Measurements from ENCODE around the gene CTNNAL1. TPM values are rescaled to one million over a fixed set of nuclear protein-coding genes. Genes with fewer than 3 reads are reported as not detected.

Gene CTNNAL1
- total RNA-seq, 1 donor from 2014 or later: 93.3 TPM

DNA sequence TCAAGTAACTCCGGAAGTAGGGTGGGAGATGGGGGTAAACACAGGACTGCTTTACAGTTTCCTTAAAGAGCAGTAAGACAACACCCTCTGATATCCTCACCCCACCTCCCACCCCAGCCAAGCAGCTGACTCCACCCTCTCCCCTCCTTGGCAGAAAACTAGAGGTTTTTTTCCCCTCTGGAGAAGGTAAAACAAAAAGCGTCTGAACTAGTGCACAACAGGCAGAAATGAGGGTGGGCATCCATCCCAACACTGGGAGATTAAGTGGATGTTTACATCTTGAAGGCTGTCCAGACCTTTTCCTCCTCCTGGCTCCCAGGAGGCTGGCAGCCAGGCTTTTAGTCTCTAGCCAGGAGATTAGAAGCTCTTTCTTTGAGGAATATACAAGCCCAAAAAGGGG is 13.9 kb upstream of the CTNNAL1 start:
- DNase-seq (ENCODE audit: low read depth in 2 of 2): peak in 1 of 2 donors; percentile 20

DNA sequence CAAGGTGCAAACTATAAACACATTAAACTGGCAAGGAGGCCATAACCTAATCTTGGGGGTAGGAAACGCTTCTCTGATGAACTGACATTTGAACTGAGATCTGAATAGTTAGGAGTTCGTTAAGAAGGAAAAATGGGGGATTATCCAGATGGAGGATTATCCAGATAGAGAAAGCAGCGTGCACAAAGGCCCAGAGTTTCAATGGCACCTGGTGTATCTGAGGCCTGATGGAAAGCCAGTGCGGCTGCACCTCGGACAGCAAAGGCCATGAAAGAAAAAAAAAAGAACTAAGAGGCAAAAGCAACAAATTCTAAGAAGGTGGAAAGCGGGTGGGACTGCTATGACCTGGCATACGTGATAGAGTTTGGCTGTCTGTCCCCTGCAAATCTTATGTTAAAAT is 13.0 kb upstream of the CTNNAL1 start:
- no peak for DNase-seq (ENCODE audit: low read depth in 2 of 2)

DNA sequence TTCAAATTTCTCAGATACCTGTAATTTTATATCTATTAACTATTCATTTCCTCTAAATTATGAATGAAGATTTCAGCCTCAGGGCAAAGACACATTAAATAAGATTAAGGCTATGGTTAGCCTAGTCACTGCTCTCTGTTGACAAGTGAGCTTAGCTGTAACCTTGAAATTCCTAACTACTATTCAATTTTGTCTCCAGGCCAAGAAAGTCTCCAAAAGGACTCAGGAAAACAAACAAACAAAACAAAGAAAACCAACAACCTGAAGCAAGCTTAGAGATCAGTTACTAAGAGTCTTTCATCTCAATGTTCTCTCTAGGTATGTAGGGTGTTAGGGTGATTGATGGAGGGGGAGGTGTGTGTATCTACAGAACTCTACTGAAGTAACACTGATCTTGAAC is 9.6 kb upstream of the CTNNAL1 start:
- DNase-seq (ENCODE audit: low read depth in 2 of 2): no peak

DNA sequence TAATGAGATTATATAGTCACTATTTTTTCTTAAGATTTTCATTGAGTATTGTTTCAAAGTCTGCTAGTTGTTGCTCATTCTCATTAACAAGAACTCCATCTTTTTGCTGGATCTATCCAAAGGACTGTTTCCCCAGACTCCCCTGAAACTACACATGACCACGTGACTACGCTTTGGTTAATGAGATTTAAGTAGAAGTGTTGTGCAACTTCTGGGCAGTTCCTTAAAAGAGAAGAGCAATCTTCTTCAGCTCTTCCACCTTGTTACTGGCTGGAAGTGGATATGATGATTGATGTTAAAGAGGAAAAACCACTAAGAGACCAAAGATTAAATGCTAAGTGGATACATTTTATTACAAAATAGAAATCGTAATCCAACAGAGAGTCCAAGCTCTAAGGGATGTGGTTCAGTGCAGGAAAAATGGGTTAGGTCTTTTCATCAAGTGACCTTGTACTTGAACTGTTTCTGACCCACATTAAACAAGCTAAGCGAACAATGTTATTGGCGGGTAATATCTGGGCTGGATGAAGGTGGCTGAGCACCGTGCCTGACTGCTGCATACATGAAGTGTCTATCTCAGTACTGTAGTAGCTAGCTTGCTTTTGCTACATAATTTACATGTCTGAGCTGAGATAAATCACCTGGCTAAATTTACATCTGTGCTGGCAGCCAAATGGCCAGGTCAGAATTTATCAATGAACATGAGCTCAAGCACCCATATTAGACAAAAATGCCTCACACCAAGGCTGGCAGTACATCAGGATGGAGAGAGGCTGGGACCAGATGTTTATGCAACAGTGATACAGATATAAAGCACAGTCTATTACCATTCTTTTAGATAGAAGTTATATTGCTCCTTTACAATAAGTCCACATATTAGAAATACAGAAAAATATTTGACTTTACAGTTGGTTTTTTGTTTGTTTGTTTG is 7.5 kb upstream of the CTNNAL1 start:
- DNase-seq (ENCODE audit: low read depth in 2 of 2): no peak

DNA sequence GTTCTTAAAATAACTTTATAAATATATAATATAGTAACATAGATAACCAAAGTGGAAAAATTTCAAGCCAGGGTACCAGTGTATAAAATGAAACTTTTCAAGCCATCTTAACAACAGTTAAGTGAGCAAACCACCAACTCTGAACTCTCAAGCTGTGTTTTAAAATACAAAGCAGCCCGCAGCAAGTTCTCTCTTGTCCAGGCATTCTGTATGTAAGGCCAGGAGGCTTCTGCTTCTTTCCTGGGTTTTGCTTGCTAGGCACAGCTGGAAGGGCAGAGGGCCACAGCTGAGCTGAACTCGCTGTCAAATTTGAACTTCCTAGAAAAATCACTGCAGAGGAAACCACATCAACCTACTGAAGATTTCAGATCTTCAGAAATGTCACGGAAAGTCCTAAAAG is 6.8 kb upstream of the CTNNAL1 start:
- DNase-seq (ENCODE audit: low read depth in 2 of 2): no peak

DNA sequence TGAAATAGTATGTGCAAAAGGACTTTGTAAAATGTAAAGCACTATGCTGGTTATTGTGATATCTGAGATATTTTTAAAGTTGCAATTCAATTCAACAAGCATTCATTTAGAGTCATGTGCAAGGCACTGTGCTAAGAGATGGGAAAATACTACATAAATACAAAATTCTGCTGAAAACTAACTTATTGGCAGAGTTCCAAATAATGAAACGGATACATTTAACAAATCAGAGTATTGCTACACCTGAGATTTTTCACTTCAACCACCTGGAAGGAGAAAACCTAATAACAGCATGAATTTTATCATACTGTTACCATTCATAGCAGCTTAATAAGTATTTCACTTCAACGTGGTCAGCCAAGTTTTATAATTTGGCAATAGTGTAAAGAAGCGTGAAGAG is 6.1 kb upstream of the CTNNAL1 start:
- DNase-seq (ENCODE audit: low read depth in 2 of 2): no peak

DNA sequence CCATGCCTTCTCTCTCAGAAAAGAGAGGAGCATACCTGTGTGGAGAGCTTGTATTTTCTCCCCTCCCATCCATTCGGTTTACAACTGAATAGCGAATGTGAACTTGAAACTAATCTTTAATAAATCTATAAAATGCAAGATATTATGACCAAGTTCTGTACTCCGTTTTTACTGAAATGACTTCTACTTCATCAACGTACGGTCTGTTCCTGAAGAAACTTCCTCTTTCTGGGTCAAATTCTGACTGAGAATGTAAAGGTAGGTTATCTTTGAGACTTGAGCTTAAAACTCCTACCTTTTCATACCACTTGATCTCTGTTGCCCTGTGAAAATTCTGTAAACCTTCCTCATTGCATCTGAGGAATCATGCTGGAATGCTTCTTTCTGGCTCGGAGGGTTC is 4.2 kb upstream of the CTNNAL1 start:
- no peak for DNase-seq (ENCODE audit: low read depth in 2 of 2)

DNA sequence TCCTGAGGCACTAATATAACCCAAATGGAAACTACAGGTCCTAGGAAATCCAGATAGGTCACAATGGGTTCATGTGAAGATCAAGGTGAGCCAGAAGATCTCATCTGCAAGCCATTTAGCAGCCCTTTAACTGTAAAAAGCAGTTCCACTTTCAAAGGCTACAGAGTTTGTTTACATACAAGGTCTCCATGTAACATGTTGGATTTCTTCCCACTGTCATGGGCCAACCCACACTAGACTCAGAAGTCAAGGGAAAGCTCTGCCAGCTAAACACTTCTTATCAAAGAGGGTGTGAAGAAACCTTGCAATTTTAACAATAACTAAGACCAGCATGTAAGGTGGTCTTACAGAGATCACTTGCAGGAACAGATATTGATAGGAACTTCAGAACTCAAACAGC is 3.8 kb upstream of the CTNNAL1 start:
- DNase-seq (ENCODE audit: low read depth in 2 of 2): no peak

DNA sequence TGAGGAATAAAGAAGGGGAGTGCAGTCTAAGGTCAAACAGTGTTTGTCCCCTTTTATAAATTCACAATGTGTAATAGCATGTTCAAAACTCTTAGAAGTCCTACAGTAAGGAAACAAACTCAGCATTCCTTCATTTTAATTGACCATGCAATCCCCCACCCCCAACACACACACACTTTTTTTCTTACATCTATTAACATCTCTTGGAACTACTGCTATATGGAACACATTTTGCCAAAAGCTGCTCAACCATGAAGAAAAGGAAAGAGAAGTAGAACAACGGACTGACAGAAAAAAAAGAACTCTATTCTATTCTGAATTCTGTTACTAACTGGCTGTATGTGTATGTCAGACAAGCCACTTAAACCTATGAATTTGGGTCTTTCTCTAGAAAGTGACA is 2.8 kb upstream of the CTNNAL1 start:
- DNase-seq (ENCODE audit: low read depth in 2 of 2): no peak

DNA sequence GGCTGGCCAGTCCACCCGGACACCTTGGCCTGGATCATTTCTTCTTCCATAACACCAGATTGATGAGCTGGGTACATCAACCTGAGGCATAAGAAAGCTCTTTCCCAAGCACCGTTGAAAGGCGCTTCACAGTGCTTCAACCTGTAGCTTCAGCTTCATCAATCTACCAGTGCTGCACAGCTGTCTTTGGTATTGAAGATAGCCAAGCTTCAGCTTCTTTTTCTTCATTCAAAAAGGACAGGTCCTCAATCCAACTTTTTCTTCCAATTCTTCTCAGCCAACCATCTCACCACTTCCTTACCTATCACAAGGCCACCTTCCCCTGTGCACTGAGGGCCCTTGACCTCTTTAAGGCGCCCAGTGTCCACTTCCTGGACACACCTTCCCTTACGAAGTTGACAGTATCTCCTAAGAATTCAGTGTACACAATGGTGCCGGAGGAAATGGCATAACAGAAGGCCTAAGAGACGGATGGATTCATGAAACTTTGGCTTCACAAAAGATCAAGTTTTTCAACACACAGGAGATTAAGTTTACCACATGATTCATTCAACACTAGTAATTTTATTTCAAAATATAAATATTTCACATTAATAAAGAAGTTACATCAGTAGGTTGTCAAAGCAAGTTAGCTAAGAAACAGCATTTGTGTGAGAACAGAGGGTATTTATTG is 1.4 kb upstream of the CTNNAL1 start:
- DNase-seq (ENCODE audit: low read depth in 2 of 2): no peak

DNA sequence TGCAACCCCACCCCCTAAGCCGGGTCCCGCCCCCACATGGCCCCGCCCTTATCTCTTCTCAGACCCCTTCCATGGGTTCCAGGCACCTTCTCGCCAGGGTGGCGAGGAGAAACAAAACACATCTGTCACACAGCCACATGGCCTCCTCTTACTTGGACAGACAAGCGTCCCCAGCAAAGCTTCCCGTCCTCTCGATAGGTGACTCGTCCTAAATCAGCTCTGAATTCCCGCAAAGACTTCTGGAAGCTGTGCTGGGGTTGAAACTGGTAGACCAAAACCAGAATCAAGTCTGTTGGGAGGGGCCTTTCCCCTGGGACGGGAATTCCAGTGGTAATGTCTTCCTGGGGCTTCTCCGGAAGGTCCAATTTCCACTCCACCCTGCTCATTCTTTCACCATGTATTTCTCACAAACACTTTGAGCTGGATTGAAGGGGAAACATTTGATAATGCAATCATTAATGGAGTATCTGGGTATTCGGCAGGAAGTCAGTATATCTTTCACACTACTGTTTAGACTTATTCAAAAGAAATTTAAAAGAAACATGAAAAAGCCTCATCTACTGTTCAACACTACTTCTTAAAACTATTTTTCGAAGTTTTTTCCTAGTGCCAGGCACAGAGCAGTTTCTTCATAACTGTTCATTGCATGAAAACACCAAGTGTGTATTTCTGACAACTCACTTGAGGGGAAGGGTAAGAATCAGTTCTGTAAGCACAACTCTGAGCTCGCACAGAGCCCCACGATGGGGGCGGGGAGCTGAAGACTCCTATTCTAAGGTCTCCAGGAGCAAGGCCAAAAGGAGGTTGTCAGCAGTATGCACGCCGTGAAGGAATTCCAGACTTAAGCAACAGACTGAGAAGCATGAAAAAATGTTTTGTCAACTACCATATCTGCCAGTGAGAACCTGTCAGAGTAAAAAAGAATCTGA is 644 bp upstream of the CTNNAL1 start:
- peak in 1 of 2 donors; percentile 39 for DNase-seq (ENCODE audit: low read depth in 2 of 2)

DNA sequence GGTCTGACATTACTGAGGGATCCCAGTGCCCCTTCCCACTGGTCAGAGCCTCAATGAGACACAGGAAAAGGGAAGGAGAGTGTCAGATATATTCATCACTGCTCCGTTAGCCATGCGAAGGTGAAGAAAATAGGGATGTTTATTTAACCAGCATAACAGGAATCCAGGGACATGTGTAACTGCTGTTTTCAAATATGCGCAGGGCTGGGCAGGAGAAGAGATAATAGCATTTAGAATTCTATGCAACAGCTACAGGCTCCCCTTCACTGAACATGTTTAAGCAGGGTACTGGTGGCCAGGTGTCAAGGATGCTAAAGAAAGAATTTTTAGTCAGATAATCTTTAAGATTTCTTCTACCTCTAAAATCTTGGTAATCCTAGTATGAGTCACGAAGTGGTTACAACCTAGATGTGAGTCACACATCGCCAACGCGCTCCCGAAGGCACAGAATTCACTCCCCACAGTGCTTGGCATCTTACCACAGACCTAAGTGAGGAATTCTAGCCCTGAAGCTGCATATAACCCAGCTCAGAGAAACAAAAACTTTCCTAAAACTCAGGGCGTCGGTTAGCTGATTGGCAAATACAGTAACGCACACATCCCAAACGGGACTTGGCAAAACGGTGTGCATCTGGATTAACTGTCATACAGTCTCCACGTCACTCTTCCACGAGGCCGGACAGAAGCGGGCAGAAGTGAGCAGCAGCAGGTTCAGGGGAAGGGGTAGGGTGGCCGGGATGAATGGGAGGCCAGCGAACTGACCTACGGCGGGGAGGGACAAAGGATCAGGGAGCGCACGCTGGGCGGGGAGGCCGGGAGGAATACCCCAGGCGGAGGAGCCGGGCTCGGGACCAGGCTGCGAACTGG is 1.1 kb downstream of the CTNNAL1 start:
- peak; percentile 43 to 88 for DNase-seq (ENCODE audit: low read depth in 2 of 2)

DNA sequence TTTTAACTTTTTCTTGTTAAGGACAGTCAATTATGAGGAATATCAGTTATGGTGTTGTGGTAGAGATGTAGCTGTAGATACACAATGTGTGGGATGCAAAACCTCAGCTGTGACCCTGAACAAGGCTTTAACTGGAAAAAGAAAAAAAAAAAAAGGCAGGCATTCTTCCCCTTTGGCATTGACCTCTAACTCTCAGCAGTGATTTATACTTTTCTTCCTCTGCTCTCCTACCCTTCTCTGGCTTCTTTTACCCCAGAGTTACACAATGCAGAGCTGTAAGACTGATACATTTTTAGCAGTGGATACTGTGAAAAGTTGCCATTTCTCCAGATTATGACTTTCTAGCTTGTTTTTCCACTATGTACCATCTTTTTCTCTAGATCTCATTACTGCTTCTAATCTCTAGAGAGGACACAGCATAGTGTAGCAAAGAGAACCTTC is 2.0 kb downstream of the CTNNAL1 start:
- DNase-seq (ENCODE audit: low read depth in 2 of 2): no peak

DNA sequence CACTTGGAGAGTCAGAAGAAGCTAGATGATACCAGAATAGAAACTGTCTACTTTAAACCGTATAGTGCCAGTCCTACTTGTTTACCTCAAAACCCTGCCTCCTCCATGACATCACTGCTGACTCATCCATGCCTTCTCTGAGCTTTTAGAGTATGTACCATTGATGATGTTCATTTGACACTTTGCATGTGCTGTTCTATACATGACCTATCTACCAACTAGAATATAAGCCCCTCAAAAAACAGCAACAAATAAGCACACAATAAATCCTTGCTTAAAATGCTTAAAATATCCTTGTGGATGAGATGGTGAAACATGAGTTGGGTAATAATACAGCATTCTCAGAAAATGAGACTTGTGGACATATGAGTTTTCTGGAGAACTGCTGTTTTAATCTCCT is 2.6 kb downstream of the CTNNAL1 start:
- peak; percentile 85 to 93 for DNase-seq (ENCODE audit: low read depth in 2 of 2)

DNA sequence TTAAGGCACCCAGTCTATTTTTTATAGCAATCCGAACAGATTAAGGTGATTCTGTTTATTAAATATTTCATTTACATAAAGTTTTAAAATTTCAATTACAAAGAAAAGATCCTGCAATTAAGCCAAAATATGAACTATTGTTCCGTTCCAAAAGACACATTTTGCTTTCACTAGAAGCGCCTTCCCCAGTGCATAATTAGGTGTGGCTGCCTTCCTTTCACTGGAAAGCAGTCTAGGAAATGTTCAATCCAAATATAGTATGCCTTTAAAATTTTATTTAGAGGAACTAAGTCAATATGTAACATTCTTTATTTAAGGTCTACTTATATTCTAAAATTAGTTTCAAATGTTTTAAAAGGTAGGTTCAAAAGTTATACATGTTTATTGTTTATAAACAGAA is 7.6 kb downstream of the CTNNAL1 start:
- no peak for DNase-seq (ENCODE audit: low read depth in 2 of 2)

DNA sequence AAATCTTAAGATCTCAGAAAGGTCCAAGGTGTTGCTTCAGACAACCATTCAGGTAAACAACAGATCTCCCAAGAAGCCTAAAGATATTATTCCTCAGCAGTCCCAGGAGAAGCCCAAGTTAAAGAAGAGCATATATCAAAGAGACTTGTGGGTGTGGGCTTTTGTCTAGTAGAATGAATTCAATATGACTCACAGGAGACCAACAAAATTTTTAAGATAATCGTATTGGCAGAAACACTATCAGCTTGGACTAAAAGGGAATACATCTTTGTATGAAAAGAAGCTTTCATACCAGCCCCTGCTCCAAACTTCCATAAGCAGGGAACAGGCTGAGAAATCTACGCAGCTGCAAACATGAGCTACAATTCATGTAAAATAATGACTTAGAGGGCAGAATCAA is 10.2 kb downstream of the CTNNAL1 start:
- DNase-seq (ENCODE audit: low read depth in 2 of 2): no peak

DNA sequence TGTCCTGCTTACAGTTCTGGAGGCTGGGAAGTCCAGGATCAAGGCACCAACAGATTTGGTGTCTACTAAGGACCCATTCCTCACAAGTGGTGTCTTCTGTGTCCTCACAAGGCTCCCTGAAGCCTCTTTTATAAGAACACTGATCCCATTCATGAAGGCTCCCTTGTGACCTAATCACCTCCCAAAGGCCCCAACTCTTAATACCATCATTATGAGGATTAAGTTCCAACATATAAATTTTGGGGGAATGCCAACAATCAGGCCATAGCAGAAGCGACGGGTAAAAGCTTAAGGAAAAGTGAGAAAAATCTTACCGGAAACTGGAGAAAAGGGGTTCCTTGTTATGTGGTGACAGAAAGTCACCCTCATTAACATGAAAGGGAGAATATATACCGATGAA is 11.2 kb downstream of the CTNNAL1 start:
- DNase-seq (ENCODE audit: low read depth in 2 of 2): no peak

DNA sequence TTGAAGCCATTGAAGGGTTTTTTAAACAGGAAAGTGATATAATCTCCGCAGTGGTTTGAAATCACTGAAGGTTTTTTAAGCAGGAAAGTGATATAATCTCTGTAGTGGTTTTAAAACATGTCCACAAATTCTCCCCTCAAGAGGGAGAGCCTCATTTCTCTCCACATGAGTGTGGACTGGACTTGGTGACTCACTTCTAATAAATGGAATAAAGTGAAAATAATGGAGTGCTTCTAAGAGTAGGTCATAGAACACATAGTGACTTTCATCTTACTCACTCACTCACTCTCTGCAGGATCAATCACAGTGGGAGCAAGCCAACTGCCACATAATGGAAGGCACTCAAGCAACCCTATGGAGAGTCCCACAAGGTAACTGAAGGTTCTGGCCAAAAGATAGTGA is 12.0 kb downstream of the CTNNAL1 start:
- peak in 1 of 2 donors; percentile 45 for DNase-seq (ENCODE audit: low read depth in 2 of 2)

DNA sequence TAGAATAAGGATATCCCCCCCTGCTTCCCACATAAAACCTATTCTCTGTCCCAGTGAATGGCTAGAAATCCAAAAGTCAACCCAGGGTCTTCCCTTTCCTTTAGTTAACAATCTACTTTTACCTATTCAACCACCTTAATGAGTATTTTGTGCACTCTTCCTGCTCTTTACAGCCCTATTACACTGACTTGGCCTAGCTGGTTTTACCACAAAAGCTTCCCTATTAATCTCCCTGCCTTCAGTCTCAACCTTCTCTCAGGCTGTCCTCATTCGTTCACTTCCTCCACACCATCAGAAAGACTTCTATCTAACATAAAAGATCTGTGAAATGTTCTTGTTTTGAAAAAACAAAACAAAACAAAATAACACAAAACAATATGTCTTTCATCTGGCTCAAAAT is 16.2 kb downstream of the CTNNAL1 start:
- no peak for DNase-seq (ENCODE audit: low read depth in 2 of 2)

DNA sequence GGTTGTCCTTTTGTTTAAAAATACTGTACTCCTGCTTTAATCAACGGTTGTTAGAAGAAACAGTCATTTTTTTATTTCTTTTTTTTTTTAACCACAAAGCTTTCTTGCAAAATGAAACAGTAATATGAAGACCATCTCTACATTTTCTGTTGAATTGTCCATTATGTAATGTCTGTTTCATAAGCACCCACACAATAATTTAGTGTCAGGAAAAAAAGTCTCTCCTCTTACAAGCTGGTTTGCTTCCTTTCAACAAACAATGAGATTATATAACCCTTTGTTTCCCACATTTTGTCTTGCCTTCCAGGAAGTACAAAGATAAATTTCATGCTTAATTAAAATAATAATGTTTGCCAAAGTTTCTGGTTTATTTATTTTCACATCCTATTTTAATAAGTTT is 16.7 kb downstream of the CTNNAL1 start:
- peak in 1 of 2 donors; percentile 41 for DNase-seq (ENCODE audit: low read depth in 2 of 2)

DNA sequence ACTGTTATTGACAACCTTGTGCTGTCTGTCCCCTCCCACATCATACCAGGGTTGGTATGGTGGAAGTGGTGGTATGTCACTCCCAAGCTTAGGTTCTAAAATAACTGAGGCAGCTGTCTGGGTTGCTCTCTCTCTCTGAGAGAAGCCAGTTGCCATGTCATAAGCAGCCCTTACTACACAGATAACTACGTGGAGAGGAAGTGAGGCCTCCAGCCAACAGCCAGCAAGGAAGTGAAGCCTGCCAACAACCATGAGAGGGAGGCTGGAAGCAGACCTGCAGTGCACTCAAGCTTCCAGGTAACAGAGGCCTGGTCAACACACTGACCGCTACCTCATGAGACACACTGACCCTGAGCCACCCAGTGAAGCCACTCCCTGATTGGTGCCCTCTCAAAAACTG is 18.6 kb downstream of the CTNNAL1 start:
- DNase-seq (ENCODE audit: low read depth in 2 of 2): peak; percentile 84 to 96

Measured in dermis microvascular lymphatic vessel endothelial cell (primary cell).